K562 (cell line): ENCODE results near the gene KIAA2012. TPM values are rescaled to one million over a fixed set of nuclear protein-coding genes. Genes with fewer than 3 reads are reported as not detected.

Experiments used
- ATAC-seq: fragments of 200-7000 bp; cut with Tn5 transposase; 3 replicates; pipeline ENCODE4 v1.9.1; 2020; ENCODE audit warnings: moderate library complexity
- BruUV-seq: library from RNA; stranded (reverse); fragments of 400-500 nt; replicated peaks from 2 replicates; lab custom pipeline; 2021; lab: Mats Ljungman, UMichigan
- CTCF ChIA-PET: fragments of 300-600 bp; formaldehyde crosslinking; extraction: SDS; loops from one replicate; lab custom pipeline; 2021; ENCODE audit warnings: low intra/inter-chr PET ratio; lab: Yijun Ruan, JAX
- POLR2A ChIA-PET: fragments of 300-600, 350-650 bp; sonication (Branson Sonifier 250); formaldehyde crosslinking; extraction: SDS; loops from one replicate; lab custom pipeline; 2021; ENCODE audit warnings: antibody characterized with exemption, inconsistent platforms; lab: Yijun Ruan, JAX
- DNase-seq, 4 experiments: peaks; one replicate each; pipeline versions ENCODE4 v3.0.0 to v3.0.0-alpha.2; 2011 to 2018; ENCODE audit warnings: low spot score in 3 of 4, mixed read lengths in 3 of 4; ENCODE audit errors: extremely low read depth in 1 of 4
- FAIRE-seq: peaks from 2 replicates; lab custom pipeline; 2011; peaks lifted over from hg19 to GRCh38; lab: Jason Lieb, UNC
- H2AFZ ChIP-seq: 2 replicates; pipeline ENCODE4 v1.6.0; 2011; ENCODE audit warnings: low read depth, low read length, control low read depth, inconsistent platforms
- H3K27ac ChIP-seq: fragments of 200-600 bp; 3 replicates; pipeline ENCODE4 v1.8.0; 2011; ENCODE audit warnings: low read depth, mild to moderate bottlenecking, control low read depth, inconsistent platforms, low read length, moderate library complexity, mixed read lengths; ENCODE audit errors: extremely low read depth
- H3K27me3 ChIP-seq, 2 experiments: fragments of 300-600 bp in 1 of 2; 2 replicates in 1 of 2; 3 replicates in 1 of 2; pipeline versions ENCODE4 v1.6.0 to v1.8.0; 2011; ENCODE audit warnings: inconsistent platforms in 2 of 2, low read length in 2 of 2, mild to moderate bottlenecking in 1 of 2, mixed read lengths in 1 of 2, moderate library complexity in 1 of 2; ENCODE audit not compliant: control insufficient read depth in 2 of 2, insufficient read depth in 2 of 2
- H3K36me3 ChIP-seq: fragments of 300-600 bp; 3 replicates; pipeline ENCODE4 v1.8.0; 2011; ENCODE audit warnings: mild to moderate bottlenecking, low read length, inconsistent platforms; ENCODE audit not compliant: control insufficient read depth, insufficient read depth
- H3K4me1 ChIP-seq, 2 experiments: fragments of 200-600 bp in 1 of 2; replicated peaks in 1 of 2; 2 replicates in 1 of 2; 3 replicates in 1 of 2; pipeline versions ENCODE4 v1.5.1 to v1.8.0; 2011; ENCODE audit warnings: inconsistent platforms in 2 of 2, low read length in 2 of 2, mild to moderate bottlenecking in 1 of 2, mixed read lengths in 1 of 2, moderate library complexity in 1 of 2; ENCODE audit not compliant: control insufficient read depth in 2 of 2, insufficient read depth in 2 of 2
- H3K4me2 ChIP-seq: 2 replicates; pipeline ENCODE4 v1.6.1; 2011; ENCODE audit warnings: low read length, control low read depth, inconsistent platforms, mixed read lengths; ENCODE audit not compliant: insufficient read depth
- H3K4me3 ChIP-seq: fragments of 200-600 bp; sonication (generic), shearing (Covaris generic); 2 replicates; pipeline ENCODE4 v1.5.1; 2016; ENCODE audit warnings: control low read depth, inconsistent platforms
- H3K79me2 ChIP-seq: fragments of 200-600 bp; 3 replicates; pipeline ENCODE4 v1.8.0; 2011; ENCODE audit warnings: low read length, inconsistent platforms; ENCODE audit not compliant: control insufficient read depth, insufficient read depth
- H3K9ac ChIP-seq, 2 experiments: 2 replicates each; pipeline versions ENCODE4 v1.6.0 to v1.6.1; 2011; ENCODE audit warnings: low read depth in 2 of 2, low read length in 2 of 2, control low read depth in 1 of 2, inconsistent platforms in 1 of 2, mild to moderate bottlenecking in 1 of 2, mixed read lengths in 1 of 2; ENCODE audit not compliant: insufficient read depth in 1 of 2
- H3K9me1 ChIP-seq: one replicate; pipeline ENCODE4 v1.6.0; 2011; ENCODE audit warnings: inconsistent platforms, mild to moderate bottlenecking, low read length, moderate library complexity; ENCODE audit not compliant: control insufficient read depth, insufficient read depth
- H3K9me3 ChIP-seq: replicated peaks from 2 replicates; pipeline ENCODE4 v1.5.1; 2011; ENCODE audit warnings: low read depth, low read length, inconsistent platforms; ENCODE audit not compliant: control insufficient read depth, insufficient read depth
- H4K20me1 ChIP-seq: replicated peaks from 2 replicates; pipeline ENCODE4 v1.6.1; 2011; ENCODE audit warnings: low read length, inconsistent platforms, mixed read lengths; ENCODE audit not compliant: control insufficient read depth, insufficient read depth
- BDP1 ChIP-seq: IDR thresholded peaks from 3 replicates; pipeline ENCODE4 v1.6.1; 2011; ENCODE audit not compliant: insufficient read length, insufficient read depth
- CLOCK ChIP-seq: fragments of 250-450 bp; sonication (Bioruptor Pico); IDR thresholded peaks from 2 replicates; pipeline ENCODE4 v1.4.0; 2020; ENCODE audit warnings: mild to moderate bottlenecking, moderate library complexity, borderline replicate concordance
- ETV6 ChIP-seq, 3 experiments: fragments of 150-350 bp in 1 of 3; sonication (generic) in 1 of 3; formaldehyde crosslinking in 1 of 3; IDR thresholded peaks; 2 replicates each; pipeline versions ENCODE4 v1.6.1 to v1.8.0; 2014 to 2022; ENCODE audit warnings: borderline replicate concordance in 2 of 3, low read depth in 2 of 3, antibody characterized with exemption in 1 of 3, low read length in 1 of 3, mild to moderate bottlenecking in 1 of 3, missing genetic modification reagents in 1 of 3
- GTF2A2 ChIP-seq: IDR thresholded peaks from 2 replicates; pipeline ENCODE4 v1.6.1; 2016; ENCODE audit warnings: mild to moderate bottlenecking, missing genetic modification characterization, missing compliant biosample characterization
- HDAC3 ChIP-seq: fragments of 450-650 bp; IDR thresholded peaks from 2 replicates; pipeline ENCODE4 v1.6.1; 2018; ENCODE audit warnings: borderline replicate concordance, mild to moderate bottlenecking, moderate library complexity; ENCODE audit not compliant: partially characterized antibody
- KAT8 ChIP-seq: fragments of 450-650 bp; IDR thresholded peaks from 2 replicates; pipeline ENCODE4 v1.6.1; 2016; ENCODE audit warnings: low read depth, mild to moderate bottlenecking
- MAFK ChIP-seq: IDR thresholded peaks from 2 replicates; pipeline ENCODE4 v1.6.1; 2011; ENCODE audit warnings: low read length, improper control_type of control experiment
- MBD2 ChIP-seq: sonication (generic); IDR thresholded peaks from 2 replicates; pipeline ENCODE4 v1.6.1; 2016; ENCODE audit warnings: low read depth, borderline replicate concordance
- RBM17 ChIP-seq: fragments of 200-400 bp; formaldehyde crosslinking; IDR thresholded peaks from 2 replicates; pipeline ENCODE4 v1.6.1; 2017; ENCODE audit warnings: low read depth, mild to moderate bottlenecking, low read length, borderline replicate concordance
- RHOXF2B ChIP-seq: fragments of 250-450 bp; sonication (Bioruptor Pico); conservative IDR thresholded peaks from 2 replicates; pipeline ENCODE4 v1.5.1; 2021
- SIX5 ChIP-seq, 2 experiments: IDR thresholded peaks; 2 replicates each; pipeline ENCODE4 v1.6.1; 2011; ENCODE audit warnings: low read length in 2 of 2, borderline replicate concordance in 1 of 2, low read depth in 1 of 2, mild to moderate bottlenecking in 1 of 2, moderate library complexity in 1 of 2; ENCODE audit not compliant: insufficient read depth in 1 of 2
- TEAD1 ChIP-seq, 2 experiments: fragments of 450-650 bp in 1 of 2; sonication (generic) in 1 of 2; formaldehyde crosslinking; IDR thresholded peaks; 2 replicates each; pipeline versions ENCODE4 v1.4.0 to v1.8.0; 2020 to 2022; ENCODE audit warnings: mild to moderate bottlenecking in 2 of 2, missing genetic modification reagents in 1 of 2
- YBX1 ChIP-seq: fragments of 450-650 bp; IDR thresholded peaks from 2 replicates; pipeline ENCODE4 v1.7.1; 2016; ENCODE audit warnings: mild to moderate bottlenecking
- ZBED1 ChIP-seq: IDR thresholded peaks from 2 replicates; pipeline ENCODE4 v1.6.1; 2014
- ZNF143 ChIP-seq: sonication (generic); formaldehyde crosslinking; IDR thresholded peaks from 2 replicates; pipeline ENCODE4 v1.9.0; 2022; ENCODE audit warnings: mild to moderate bottlenecking, missing genetic modification reagents
- ZNF175 ChIP-seq: fragments of 200-800 bp; sonication (Bioruptor generic); IDR thresholded peaks from 2 replicates; pipeline ENCODE4 v1.6.1; 2016; ENCODE audit warnings: low read depth, mild to moderate bottlenecking, missing genetic modification characterization, missing compliant biosample characterization
- ZNF311 ChIP-seq: fragments of 250-450 bp; sonication (Bioruptor Pico); IDR thresholded peaks from 2 replicates; pipeline ENCODE4 v1.4.0; 2020; ENCODE audit warnings: mild to moderate bottlenecking, moderate library complexity
- ZNF398 ChIP-seq: fragments of 250-450 bp; sonication (Bioruptor Pico); IDR thresholded peaks from 2 replicates; pipeline ENCODE4 v1.8.0; 2021; ENCODE audit warnings: moderate library complexity, mild to moderate bottlenecking, inconsistent platforms
- ZNF444 ChIP-seq: fragments of 250-450 bp; sonication (Bioruptor Pico); IDR thresholded peaks from 2 replicates; pipeline ENCODE4 v1.4.0; 2020; ENCODE audit warnings: mild to moderate bottlenecking, moderate library complexity
- WGBS: fragments of 100-300 bp; shearing (Covaris generic); methylation state at CpG from one replicate; pipeline ENCODE4 v1.1.6; 2016; ENCODE audit warnings: low coverage, mixed read lengths; ENCODE audit not compliant: insufficient coverage; ENCODE audit errors: missing lambda C conversion rate; 5-methylcytosine and 5-hydroxymethylcytosine counted together
- in situ Hi-C: fragments of 300-500 bp; cut with MboI; formaldehyde crosslinking; loops from 4 replicates; pipeline ENCODE4 v1.15.0; 2018; ENCODE audit warnings: inconsistent platforms, mixed read lengths
- intact Hi-C: fragments of 100-400 bp; cut with micrococcal nuclease; formaldehyde crosslinking; loops from 2 replicates; pipeline ENCODE4 v1.14.2; 2022
- polyA plus RNA-seq, 8 experiments: library from polyadenylated mRNA; depleted of rRNA in 4 of 8; stranded (reverse) in 5 of 8; unstranded in 3 of 8; fragments of >200 nt; fragmentation: Nextera tagmentation in 2 of 8; fragmentation: Illumina TruSeq in 1 of 8; extraction: Ambion mirVana in 2 of 8; extraction: Trizol in 1 of 8; gene quantifications; 2 replicates each; pipeline versions ENCODE4 v1.2.1 to v1.2.3, GENCODE V29; 2011 to 2014; ENCODE audit warnings: inconsistent platforms in 1 of 8, missing spikeins in 1 of 8
- total RNA-seq, 7 experiments: library from RNA; depleted of rRNA in 6 of 7; stranded (reverse); fragments of >200 nt in 6 of 7; fragmentation: Illumina TruSeq in 2 of 7; extraction: Trizol in 2 of 7; gene quantifications; 2 replicates each; pipeline versions ENCODE4 v1.2.1 to v1.2.3, GENCODE V29; 2011 to 2021; ENCODE audit warnings: low replicate concordance in 1 of 7

Gene KIAA2012
- total and polyA plus RNA-seq, 9 of the 15 experiments (the other 6 are each of a cell fraction or from before 2014, with no cell fraction given), result not detected

DNA sequence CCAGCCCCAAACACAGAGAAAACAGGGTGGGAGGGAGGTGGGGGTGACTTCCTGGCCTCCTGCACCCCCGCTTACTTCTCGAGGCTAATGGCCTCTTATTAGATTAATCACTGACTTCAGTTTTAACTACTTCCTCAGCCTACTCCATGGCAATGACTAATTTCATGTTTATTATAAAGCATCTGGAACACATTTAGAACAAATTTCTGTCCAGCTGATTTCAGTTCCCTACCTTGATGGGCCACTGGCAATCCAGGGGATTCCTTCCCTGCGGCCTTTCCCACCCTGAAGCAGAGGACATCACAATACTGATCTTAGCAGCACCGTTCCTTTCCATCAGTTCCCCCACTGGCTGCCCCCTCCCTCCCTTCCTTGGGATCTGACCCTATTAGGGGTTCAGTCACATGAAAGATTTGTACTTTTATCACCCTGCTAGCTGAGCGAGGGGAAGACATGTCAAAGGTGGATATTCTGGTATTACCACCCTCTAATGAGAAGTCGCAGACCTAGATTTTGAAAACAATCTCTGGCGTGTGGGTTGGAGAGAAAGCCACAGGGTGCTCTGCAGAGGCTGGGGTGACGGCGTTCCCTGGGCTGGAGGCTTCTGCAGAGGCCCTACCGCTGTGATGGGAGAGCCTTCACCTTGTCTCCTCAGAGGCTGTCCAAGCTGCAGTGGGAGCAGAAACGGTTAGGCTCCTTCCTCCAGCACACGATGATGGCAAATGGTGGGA lies 67.6 kb downstream of the KIAA2012 start:
- CTCF ChIA-PET, result no interaction called here
- H3K4me3 ChIP-seq, result no peak overlapping the region
- no peaks in the 10 kb centered on the region for H3K4me1 ChIP-seq
- H3K9ac ChIP-seq, result no peak overlapping the region
- no peaks in the 10 kb centered on the region for H3K36me3 ChIP-seq
- H3K79me2 ChIP-seq, result no peaks in the 10 kb centered on the region
- ATAC-seq, result no peak
- H3K27me3 ChIP-seq, result peaks cover 12 to 29% of the 10 kb centered on the region in 2 experiments; a peak in 3 of 5 replicates
- H2AFZ ChIP-seq, result no peak overlapping the region
- 1% methylated on average over 11 of the region's 12 CpGs for WGBS
- in situ Hi-C loops (no loop called here), intact Hi-C loops (no loop called here)
- POLR2A ChIA-PET, result interaction anchor here (0.6 kb wide), 1 partner anchor 330 kb away, joined by 3 read pairs; no protein-coding TSS in a partner anchor
- DNase-seq, result no peak
- no TSS peak for BruUV-seq
- no peaks in the 10 kb centered on the region for H3K9me3 ChIP-seq
- no peaks in the 10 kb centered on the region for H4K20me1 ChIP-seq
- FAIRE-seq, result no peak
- no peak overlapping the region for H3K4me2 ChIP-seq
- H3K27ac ChIP-seq, result no peak overlapping the region
- no peaks in the 10 kb centered on the region for H3K9me1 ChIP-seq
- TF ChIP-seq RHOXF2B (CRISPR knock-in tag) (no peak), KAT8 (no peak), MBD2 (no peak), ZNF175 (no peak), MAFK (no peak), SIX5 (IDR thresholded peaks at IDR 0.05; ENCODE audit: borderline replicate concordance in 1 of 2, insufficient read depth in 1 of 2, low read depth in 1 of 2, low read length in 2 of 2) (no peak), ZNF311 (CRISPR knock-in tag) (no peak), ZNF398 (CRISPR knock-in tag) (no peak), HDAC3 (no peak), ZBED1 (no peak), ZNF444 (CRISPR knock-in tag) (no peak), RBM17 (no peak), CLOCK (CRISPR knock-in tag) (no peak), ETV6 (IDR thresholded peaks at IDR 0.05; ENCODE audit: borderline replicate concordance in 1 of 2, low read depth in 2 of 2, low read length in 1 of 2) (no peak), ETV6 (CRISPR knock-in tag; IDR thresholded peaks at IDR 0.05; ENCODE audit: borderline replicate concordance) (no peak), GTF2A2 (tag) (no peak), ZNF143 (CRISPR knock-in tag) (no peak), BDP1 (no peak), YBX1 (no peak), TEAD1 (CRISPR knock-in tag; IDR thresholded peaks at IDR 0.05) (no peak)
